CD4-positive, alpha-beta T cell treated with Interleukin-6 for 4 hours (primary cell): ENCODE measurements around the gene KIAA0753.
A peak's percentile ranks its signal among the peaks of the same experiment; 100 is the strongest.

Experiments used
- DNase-seq: peaks from one replicate; pipeline ENCODE4 v3.0.0-alpha.2; 2020; ENCODE audit warnings: mixed read lengths

Gene KIAA0753

GRCh38 chr17:6568184-6568758 is 72.2 kb downstream of the KIAA0753 start:
- DNase-seq: no peak

- no peak for DNase-seq
Measured at GRCh38 chr17:6567528-6568183, 72.9 kb downstream of the KIAA0753 start.

- DNase-seq: no peak
Measured at GRCh38 chr17:6561446-6561845, 79.1 kb downstream of the KIAA0753 start.

GRCh38 chr17:6560496-6560895 is 80.0 kb downstream of the KIAA0753 start:
- no peak for DNase-seq

- DNase-seq: no peak
Measured at GRCh38 chr17:6559753-6560215, 80.7 kb downstream of the KIAA0753 start.

GRCh38 chr17:6558932-6559752 is 81.4 kb downstream of the KIAA0753 start:
- DNase-seq: no peak

GRCh38 chr17:6558276-6558675 is 82.2 kb downstream of the KIAA0753 start:
- DNase-seq: no peak

GRCh38 chr17:6557040-6557438 is 83.5 kb downstream of the KIAA0753 start:
- no peak for DNase-seq

GRCh38 chr17:6556121-6557039 is 84.1 kb downstream of the KIAA0753 start, which contains the start of gene PITPNM3:
TSS of gene PITPNM3 (minus strand) at chr17:6556555. CDS start at chr17:6556406, 149 bp downstream.
- no peak for DNase-seq

GRCh38 chr17:6555331-6556120 is 85.0 kb downstream of the KIAA0753 start:
- no peak for DNase-seq

GRCh38 chr17:6554871-6555330 is 85.6 kb downstream of the KIAA0753 start:
- no peak for DNase-seq

- DNase-seq: no peak
Measured at GRCh38 chr17:6554342-6554741, 86.2 kb downstream of the KIAA0753 start.

GRCh38 chr17:6551869-6552531 is 88.5 kb downstream of the KIAA0753 start:
- no peak for DNase-seq

- DNase-seq: no peak
Measured at GRCh38 chr17:6551356-6551755, 89.2 kb downstream of the KIAA0753 start.

GRCh38 chr17:6549384-6550036 is 91.0 kb downstream of the KIAA0753 start:
- no peak for DNase-seq

GRCh38 chr17:6548578-6549330 is 91.8 kb downstream of the KIAA0753 start:
- DNase-seq: peak; percentile 15

- no peak for DNase-seq
Measured at GRCh38 chr17:6548034-6548433, 92.5 kb downstream of the KIAA0753 start.

GRCh38 chr17:6547336-6547735 is 93.2 kb downstream of the KIAA0753 start:
- DNase-seq: no peak

- DNase-seq: no peak
Measured at GRCh38 chr17:6546069-6546718, 94.3 kb downstream of the KIAA0753 start.
